ENCODE results near the gene NID2. TPM values are rescaled to one million over a fixed set of nuclear protein-coding genes. Genes with fewer than 3 reads are reported as not detected.

NID2 gene
- total RNA-seq, 1 donor from 2014 or later: 41.8 TPM

- no peak for DNase-seq (ENCODE audit: missing footprints)
- intact Hi-C loops (cut with DNase I): no loop called here
- ATAC-seq: no peak
These were observed 26.2 kb downstream of the NID2 start for GRCh38 chr14:52042371-52043289.

- no peak for ATAC-seq
- intact Hi-C loops (cut with DNase I): no loop called here
These were observed 28.3 kb downstream of the NID2 start for GRCh38 chr14:52040598-52040997.

GRCh38 chr14:52039124-52039815 lies 29.6 kb downstream of the NID2 start:
- DNase-seq (ENCODE audit: missing footprints) (no peak), ATAC-seq (no peak)
- intact Hi-C loops (cut with DNase I): no loop called here

More at GRCh38 chr14:52040598-52040997, 28.3 kb downstream of the NID2 start:
- no peak for DNase-seq (ENCODE audit: missing footprints)

GRCh38 chr14:52033101-52033642 lies 35.7 kb downstream of the NID2 start:
- intact Hi-C loops (cut with DNase I): no loop called here
- DNase-seq (ENCODE audit: missing footprints) (no peak), ATAC-seq (no peak)

- ATAC-seq (peak; percentile 37), DNase-seq (ENCODE audit: missing footprints) (no peak)
- intact Hi-C loops (cut with DNase I): no loop called here
These were observed 36.6 kb downstream of the NID2 start for GRCh38 chr14:52032204-52032801.

GRCh38 chr14:52031781-52032180 lies 37.1 kb downstream of the NID2 start:
- DNase-seq (ENCODE audit: missing footprints): peak; percentile 73
- intact Hi-C loops (cut with DNase I): no loop called here
- peak; percentile 92 for ATAC-seq

GRCh38 chr14:52029881-52030280 lies 39.0 kb downstream of the NID2 start:
- intact Hi-C loops (cut with DNase I): no loop called here
- ATAC-seq (no peak), DNase-seq (ENCODE audit: missing footprints) (no peak)

GRCh38 chr14:52026901-52027300 lies 42.0 kb downstream of the NID2 start:
- ATAC-seq (no peak), DNase-seq (ENCODE audit: missing footprints) (no peak)
- intact Hi-C loops (cut with DNase I): no loop called here

- DNase-seq (ENCODE audit: missing footprints) (no peak), ATAC-seq (no peak)
- intact Hi-C loops (cut with DNase I): no loop called here
These were observed 42.7 kb downstream of the NID2 start for GRCh38 chr14:52026017-52026660.

GRCh38 chr14:52025310-52025709 lies 43.5 kb downstream of the NID2 start:
- DNase-seq (ENCODE audit: missing footprints): no peak
- peak; percentile 53 for ATAC-seq
- intact Hi-C loops (cut with DNase I): no loop called here

GRCh38 chr14:52023518-52023917 lies 45.3 kb downstream of the NID2 start:
- intact Hi-C loops (cut with DNase I): no loop called here
- ATAC-seq (peak; percentile 74), DNase-seq (ENCODE audit: missing footprints) (no peak)

- no peak for DNase-seq (ENCODE audit: missing footprints)
- no peak for ATAC-seq
- intact Hi-C loops (cut with DNase I): no loop called here
These were observed 46.8 kb downstream of the NID2 start for GRCh38 chr14:52021957-52022600.

GRCh38 chr14:52020866-52021717 lies 47.8 kb downstream of the NID2 start:
- no peak for ATAC-seq
- no peak for DNase-seq (ENCODE audit: missing footprints)
- intact Hi-C loops (cut with DNase I): no loop called here

- ATAC-seq: no peak
- intact Hi-C loops (cut with DNase I): no loop called here
- DNase-seq (ENCODE audit: missing footprints): no peak
These were observed 48.6 kb downstream of the NID2 start for GRCh38 chr14:52020161-52020714.

- intact Hi-C loops (cut with DNase I): no loop called here
- no peak for DNase-seq (ENCODE audit: missing footprints)
- ATAC-seq: no peak
These were observed 49.9 kb downstream of the NID2 start for GRCh38 chr14:52018970-52019369.

GRCh38 chr14:52018252-52018651 lies 50.6 kb downstream of the NID2 start:
- DNase-seq (ENCODE audit: missing footprints) (no peak), ATAC-seq (no peak)
- intact Hi-C loops (cut with DNase I): no loop called here

- ATAC-seq: peak; percentile 23
- intact Hi-C loops (cut with DNase I): loop anchor here (2.0 kb wide), 1 partner anchor 53 kb away; the partner anchor contains the start of gene NID2
- no peak for DNase-seq (ENCODE audit: missing footprints)
These were observed 53.3 kb downstream of the NID2 start for GRCh38 chr14:52015411-52016030.

All from Right ventricle myocardium inferior (tissue), 1 donor.